Loucy (cell line): ENCODE measurements around the gene ECT2.

Source experiments
- CTCF ChIP-seq: fragments of 200-600 bp; sonication (generic); conservative IDR thresholded peaks from 2 replicates; pipeline ENCODE4 v1.5.1; 2014; ENCODE audit warnings: mild to moderate bottlenecking, antibody characterized with exemption, low read length
- EZH2phosphoT487 ChIP-seq: fragments of 200-600 bp; IDR thresholded peaks from 2 replicates; pipeline ENCODE4 v1.6.1; 2018; ENCODE audit warnings: antibody characterized with exemption, mild to moderate bottlenecking, moderate library complexity, borderline replicate concordance

- TF ChIP-seq CTCF (no peak), EZH2phosphoT487 (no peak)
These were observed 37.2 kb upstream of the ECT2 start for GRCh38 chr3:172713316-172713715.
